ENCODE results near the gene TTC7B. TPM values are rescaled to one million over a fixed set of nuclear protein-coding genes. Genes with fewer than 3 reads are reported as not detected.

Gene TTC7B
- total and polyA plus RNA-seq, 9 of the 15 experiments (the other 6 are each of a cell fraction or from before 2014, with no cell fraction given) = 2.2 to 77.2 (median 36.7) TPM

DNA sequence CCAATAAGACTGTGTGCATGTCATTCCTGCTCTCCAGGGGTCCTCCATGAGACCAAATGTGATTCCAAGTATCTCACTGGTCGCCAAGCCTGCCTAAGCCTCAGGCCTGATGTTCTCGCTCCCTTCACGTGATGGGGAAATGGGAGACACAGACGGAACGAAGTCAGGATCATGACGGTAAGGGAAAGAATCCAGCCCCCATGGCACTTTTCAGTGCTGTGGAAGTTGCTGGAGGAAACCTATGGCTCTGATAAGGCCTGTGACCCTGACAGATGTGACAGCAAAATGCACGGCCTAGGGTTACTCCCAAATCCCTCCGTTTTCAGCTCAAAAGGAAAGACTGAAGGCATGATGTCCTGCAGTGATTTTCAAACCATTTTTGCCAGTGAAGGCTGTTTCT lies 234.5 kb downstream of the TTC7B start:
- no peak overlapping the region for H3K9ac ChIP-seq (ENCODE audit: insufficient read depth in 1 of 2, low read depth in 2 of 2, low read length in 2 of 2)

DNA sequence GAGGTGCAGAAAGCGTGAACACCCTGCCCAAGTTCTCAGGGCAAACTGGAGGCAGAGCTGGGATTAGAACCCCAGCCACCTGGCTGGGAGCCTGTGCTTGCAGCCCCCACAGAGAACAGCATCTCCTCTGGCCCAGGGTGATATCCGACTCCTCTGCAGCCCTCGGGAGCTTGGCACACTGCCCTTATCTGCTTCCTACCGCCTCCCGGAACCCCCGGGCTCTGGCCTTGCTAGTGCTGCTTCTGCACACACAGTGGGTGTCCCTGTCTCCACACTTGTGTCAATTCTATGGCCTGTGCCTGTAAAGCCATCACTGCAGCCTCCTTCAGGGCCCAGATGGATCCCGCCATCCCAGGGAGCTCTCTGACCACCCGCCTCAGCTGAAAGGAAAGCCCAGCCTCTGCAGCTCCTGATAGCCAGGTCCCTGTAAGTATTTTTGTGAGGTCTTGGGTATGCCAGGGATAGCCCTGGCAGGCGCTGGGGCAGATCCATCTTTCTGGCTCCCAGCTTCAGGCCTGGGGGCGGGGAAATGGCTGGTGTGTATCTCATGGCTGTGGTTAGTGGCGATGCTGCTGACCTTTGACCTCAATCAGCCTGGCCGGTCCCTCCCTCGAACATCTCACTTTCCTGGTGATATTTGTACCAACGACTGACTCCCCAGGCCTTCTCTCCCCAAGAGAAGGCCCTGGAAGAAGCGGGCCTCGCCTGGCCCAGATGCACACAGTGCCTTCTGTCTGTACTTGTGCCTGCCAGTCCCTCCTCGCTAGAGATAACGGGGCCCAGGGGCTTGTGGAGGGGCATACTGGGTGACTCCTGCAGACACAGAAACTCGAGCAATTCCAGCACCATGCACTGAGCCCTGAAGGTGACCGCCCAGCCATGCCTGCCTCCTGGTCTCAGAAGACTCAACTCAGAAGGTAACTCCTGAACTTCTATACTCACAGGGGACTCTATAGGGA lies 235.6 kb downstream of the TTC7B start:
- BruUV-seq (replicated peaks) = no TSS peak
- peak; percentile 50; the same call in 2 of the 3 replicates for ATAC-seq
- 62% methylated on average over 15 of the region's 20 CpGs for WGBS (ENCODE audit: insufficient coverage, low coverage, missing lambda C conversion rate)
- TF ChIP-seq, protein P1, sequence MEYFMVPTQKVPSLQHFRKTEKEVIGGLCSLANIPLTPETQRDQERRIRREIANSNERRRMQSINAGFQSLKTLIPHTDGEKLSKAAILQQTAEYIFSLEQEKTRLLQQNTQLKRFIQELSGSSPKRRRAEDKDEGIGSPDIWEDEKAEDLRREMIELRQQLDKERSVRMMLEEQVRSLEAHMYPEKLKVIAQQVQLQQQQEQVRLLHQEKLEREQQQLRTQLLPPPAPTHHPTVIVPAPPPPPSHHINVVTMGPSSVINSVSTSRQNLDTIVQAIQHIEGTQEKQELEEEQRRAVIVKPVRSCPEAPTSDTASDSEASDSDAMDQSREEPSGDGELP (CRISPR knock-in tag; IDR thresholded peaks at IDR 0.05; ENCODE audit: borderline replicate concordance) = peak; percentile 7; the same call in 1 of the 2 replicates
- TF ChIP-seq ELF4 (CRISPR knock-in tag; IDR thresholded peaks at IDR 0.05) = no peak
- TF ChIP-seq DLX4 (CRISPR knock-in tag; IDR thresholded peaks at IDR 0.05) = no peak
- no peak for TF ChIP-seq ZNF444 (CRISPR knock-in tag; IDR thresholded peaks at IDR 0.05)
- TF ChIP-seq SUPT5H (IDR thresholded peaks at IDR 0.05) = no peak
- TF ChIP-seq, protein P2, sequence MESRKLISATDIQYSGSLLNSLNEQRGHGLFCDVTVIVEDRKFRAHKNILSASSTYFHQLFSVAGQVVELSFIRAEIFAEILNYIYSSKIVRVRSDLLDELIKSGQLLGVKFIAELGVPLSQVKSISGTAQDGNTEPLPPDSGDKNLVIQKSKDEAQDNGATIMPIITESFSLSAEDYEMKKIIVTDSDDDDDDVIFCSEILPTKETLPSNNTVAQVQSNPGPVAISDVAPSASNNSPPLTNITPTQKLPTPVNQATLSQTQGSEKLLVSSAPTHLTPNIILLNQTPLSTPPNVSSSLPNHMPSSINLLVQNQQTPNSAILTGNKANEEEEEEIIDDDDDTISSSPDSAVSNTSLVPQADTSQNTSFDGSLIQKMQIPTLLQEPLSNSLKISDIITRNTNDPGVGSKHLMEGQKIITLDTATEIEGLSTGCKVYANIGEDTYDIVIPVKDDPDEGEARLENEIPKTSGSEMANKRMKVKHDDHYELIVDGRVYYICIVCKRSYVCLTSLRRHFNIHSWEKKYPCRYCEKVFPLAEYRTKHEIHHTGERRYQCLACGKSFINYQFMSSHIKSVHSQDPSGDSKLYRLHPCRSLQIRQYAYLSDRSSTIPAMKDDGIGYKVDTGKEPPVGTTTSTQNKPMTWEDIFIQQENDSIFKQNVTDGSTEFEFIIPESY (CRISPR knock-in tag; IDR thresholded peaks at IDR 0.05) = peak; percentile 69; the same call in 1 of the 2 replicates
- TF ChIP-seq KHSRP (IDR thresholded peaks at IDR 0.05) = no peak
- TF ChIP-seq NR2C2 (CRISPR knock-in tag; IDR thresholded peaks at IDR 0.05) = peak; percentile 68; the same call in 1 of the 2 replicates
- TF ChIP-seq NR2C2 (tag; IDR thresholded peaks at IDR 0.05) = no peak
- no peak for TF ChIP-seq BDP1 (IDR thresholded peaks at IDR 0.05; ENCODE audit: insufficient read depth, insufficient read length)

More for the DNA sequence above, 234.5 kb downstream of the TTC7B start:
- TF ChIP-seq ZNF239 (CRISPR knock-in tag; IDR thresholded peaks at IDR 0.05) (peak; percentile 89), SIRT6 (IDR thresholded peaks at IDR 0.05; ENCODE audit: low read depth, low read length) (no peak)
- POLR2A ChIA-PET = no interaction called here
- whole genome bisulfite sequencing (ENCODE audit: insufficient coverage, low coverage, missing lambda C conversion rate) = over 99% methylated on average over 8 of the region's 8 CpGs
- Histone ChIP-seq H4K20me1 (replicated peaks; ENCODE audit: control insufficient read depth, insufficient read depth, low read length) (no peaks in the 10 kb centered on the region; the same call in 1 of the 2 replicates), H3K79me2 (ENCODE audit: control insufficient read depth, insufficient read depth, low read length) (no peaks in the 10 kb centered on the region), H3K36me3 (ENCODE audit: control insufficient read depth, insufficient read depth, low read length) (peaks cover 10% of the 10 kb centered on the region; the same call in 1 of the 3 replicates), H3K4me3 (no peak overlapping the region), H2AFZ (ENCODE audit: low read depth, low read length) (no peak overlapping the region), H3K27ac (ENCODE audit: extremely low read depth, low read depth, low read length) (no peak overlapping the region), H3K4me2 (ENCODE audit: insufficient read depth, low read length) (no peak overlapping the region), H3K9me1 (ENCODE audit: control insufficient read depth, insufficient read depth, low read length) (no peaks in the 10 kb centered on the region), H3K4me1 (replicated peaks in 1 of 2; ENCODE audit: control insufficient read depth in 2 of 2, insufficient read depth in 2 of 2, low read length in 2 of 2) (peaks cover 5 to 35% of the 10 kb centered on the region in 2 experiments; a peak in 4 of 5 replicates), H3K9me3 (replicated peaks; ENCODE audit: control insufficient read depth, insufficient read depth, low read depth, low read length) (no peaks in the 10 kb centered on the region), H3K27me3 (ENCODE audit: control insufficient read depth in 2 of 2, insufficient read depth in 2 of 2, low read length in 2 of 2) (no peaks in the 10 kb centered on the region)
- in situ Hi-C loops (cut with MboI) (no loop called here), intact Hi-C loops (cut with micrococcal nuclease) (no loop called here)
- FAIRE-seq = no peak
- BruUV-seq (replicated peaks) = no TSS peak
- ATAC-seq = no peak
- CTCF ChIA-PET (ENCODE audit: low intra/inter-chr PET ratio) = no interaction called here
- DNase-seq (ENCODE audit: extremely low read depth in 1 of 4, low spot score in 3 of 4) = no peak

More for the DNA sequence above, 235.6 kb downstream of the TTC7B start:
- intact Hi-C loops (cut with micrococcal nuclease) (no loop called here), in situ Hi-C loops (cut with MboI) (no loop called here)
- no peak overlapping the region for H3K27ac ChIP-seq (ENCODE audit: extremely low read depth, low read depth, low read length)
- H3K79me2 ChIP-seq (ENCODE audit: control insufficient read depth, insufficient read depth, low read length) = no peaks in the 10 kb centered on the region
- peaks cover 11% of the 10 kb centered on the region; the same call in 1 of the 3 replicates for H3K36me3 ChIP-seq (ENCODE audit: control insufficient read depth, insufficient read depth, low read length)
- H3K4me3 ChIP-seq = no peak overlapping the region
- no peaks in the 10 kb centered on the region; the same call in 1 of the 2 replicates for H4K20me1 ChIP-seq (replicated peaks; ENCODE audit: control insufficient read depth, insufficient read depth, low read length)
- H3K27me3 ChIP-seq (ENCODE audit: control insufficient read depth in 2 of 2, insufficient read depth in 2 of 2, low read length in 2 of 2) = no peaks in the 10 kb centered on the region
- FAIRE-seq = no peak
- no peaks in the 10 kb centered on the region for H3K9me3 ChIP-seq (replicated peaks; ENCODE audit: control insufficient read depth, insufficient read depth, low read depth, low read length)
- no peak overlapping the region for H2AFZ ChIP-seq (ENCODE audit: low read depth, low read length)
- H3K4me2 ChIP-seq (ENCODE audit: insufficient read depth, low read length) = no peak overlapping the region
- peaks cover 5 to 35% of the 10 kb centered on the region in 2 experiments; a peak in 4 of 5 replicates for H3K4me1 ChIP-seq (replicated peaks in 1 of 2; ENCODE audit: control insufficient read depth in 2 of 2, insufficient read depth in 2 of 2, low read length in 2 of 2)
- DNase-seq (ENCODE audit: extremely low read depth in 1 of 4, low spot score in 3 of 4) = peak; percentile 30 to 40 (median 36)
- H3K9ac ChIP-seq (ENCODE audit: insufficient read depth in 1 of 2, low read depth in 2 of 2, low read length in 2 of 2) = no peak overlapping the region; a peak in 1 of 4 replicates
- CTCF ChIA-PET (ENCODE audit: low intra/inter-chr PET ratio) = no interaction called here
- POLR2A ChIA-PET = interaction anchor here (0.6 to 0.7 kb wide), 2 partner anchors 10 to 224 kb away, joined by 3 read pairs; no protein-coding TSS in a partner anchor
- no peaks in the 10 kb centered on the region for H3K9me1 ChIP-seq (ENCODE audit: control insufficient read depth, insufficient read depth, low read length)

Data from K562 (cell line).